ENCODE measurements around the gene HDAC7. TPM values are rescaled to one million over a fixed set of nuclear protein-coding genes. Genes with fewer than 3 reads are reported as not detected.
A peak's percentile ranks its signal among the peaks of the same experiment; 100 is the strongest.
"Not testable (repeated sequence)": the region's sequence is repeated elsewhere in the genome, so short reads cannot be mapped to it uniquely, and the experiment has no call there.

The HDAC7 gene
- total and polyA plus RNA-seq, 2 experiments from 2014 or later: 41.3 to 60.1 TPM

DNA sequence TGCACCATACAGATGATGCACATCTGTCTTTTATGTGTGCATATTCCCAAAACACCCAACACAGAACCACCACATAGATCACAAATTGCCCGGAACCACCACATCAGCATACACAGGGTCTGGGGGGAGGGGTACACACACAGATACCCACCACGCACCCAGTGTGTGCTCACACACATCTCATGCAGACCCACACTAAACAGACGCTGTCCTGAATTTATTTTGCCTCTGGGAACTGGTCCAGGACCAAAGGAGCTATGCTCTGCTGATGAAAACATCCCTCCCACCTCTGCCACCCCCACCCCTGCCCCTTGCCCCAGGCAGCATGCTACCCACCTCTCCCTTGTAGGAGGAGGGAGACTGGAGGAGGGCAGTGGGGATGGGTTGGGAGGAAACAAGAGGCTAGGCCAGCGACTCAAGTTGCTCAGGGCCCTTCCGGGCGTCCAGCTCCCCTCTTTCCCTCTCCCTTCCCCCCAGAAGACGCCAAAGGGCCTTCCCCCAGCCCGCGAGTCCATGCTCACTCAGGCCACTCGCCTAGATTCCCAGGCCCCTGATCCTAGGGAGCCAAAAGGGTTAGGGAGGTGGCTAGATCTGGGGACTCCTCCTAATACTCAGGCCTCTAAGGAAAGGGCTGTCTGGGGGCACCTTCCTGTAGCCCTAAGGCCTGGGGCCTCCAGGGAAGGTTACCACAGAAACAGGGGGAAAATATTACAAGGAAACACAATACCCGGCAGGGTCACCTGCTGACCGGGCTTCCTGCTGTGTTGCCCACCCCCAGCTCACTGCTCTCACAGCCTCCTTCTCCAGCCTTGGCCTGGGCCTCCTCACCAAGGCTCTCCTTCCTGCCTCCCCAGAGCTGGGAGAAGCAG is 3.1 kb downstream of the HDAC7 start:
- Histone ChIP-seq H3K4me1 (ENCODE audit: insufficient read depth) (peaks cover 70% of the 10 kb centered on the region), H3K4me2 (peak overlapping the region; percentile 99), H3K36me3 (ENCODE audit: insufficient read depth) (no peaks in the 10 kb centered on the region), H2AFZ (no peak overlapping the region), H3K27ac (ENCODE audit: low read depth) (peak overlapping the region; percentile 90), H3K9me2 (ENCODE audit: insufficient read depth) (no peaks in the 10 kb centered on the region), H3F3A (replicated peaks; ENCODE audit: low read depth) (peaks cover 22% of the 10 kb centered on the region), H3K4me3 (peak overlapping the region; percentile 87), H4K20me1 (replicated peaks; ENCODE audit: insufficient read depth) (peaks cover 16% of the 10 kb centered on the region), H3K27me3 (ENCODE audit: insufficient read depth) (no peaks in the 10 kb centered on the region), H3K79me2 (replicated peaks; ENCODE audit: insufficient read depth) (peaks cover 70% of the 10 kb centered on the region)
- TF ChIP-seq NANOG (IDR thresholded peaks at IDR 0.05; ENCODE audit: borderline replicate concordance) (no peak), ZNF331 (CRISPR knock-in tag; IDR thresholded peaks at IDR 0.05; ENCODE audit: low read depth) (no peak), JUNB (IDR thresholded peaks at IDR 0.05; ENCODE audit: unreplicated experiment) (no peak), EZH2 (IDR thresholded peaks at IDR 0.05; ENCODE audit: low read depth, unreplicated experiment) (no peak), ZNF114 (CRISPR knock-in tag; IDR thresholded peaks at IDR 0.05) (no peak), STAT1 (IDR thresholded peaks at IDR 0.05; ENCODE audit: unreplicated experiment) (no peak)
- TF ChIP-seq, protein P1, sequence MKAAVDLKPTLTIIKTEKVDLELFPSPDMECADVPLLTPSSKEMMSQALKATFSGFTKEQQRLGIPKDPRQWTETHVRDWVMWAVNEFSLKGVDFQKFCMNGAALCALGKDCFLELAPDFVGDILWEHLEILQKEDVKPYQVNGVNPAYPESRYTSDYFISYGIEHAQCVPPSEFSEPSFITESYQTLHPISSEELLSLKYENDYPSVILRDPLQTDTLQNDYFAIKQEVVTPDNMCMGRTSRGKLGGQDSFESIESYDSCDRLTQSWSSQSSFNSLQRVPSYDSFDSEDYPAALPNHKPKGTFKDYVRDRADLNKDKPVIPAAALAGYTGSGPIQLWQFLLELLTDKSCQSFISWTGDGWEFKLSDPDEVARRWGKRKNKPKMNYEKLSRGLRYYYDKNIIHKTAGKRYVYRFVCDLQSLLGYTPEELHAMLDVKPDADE (IDR thresholded peaks at IDR 0.05): no peak
- TF ChIP-seq, protein P2, sequence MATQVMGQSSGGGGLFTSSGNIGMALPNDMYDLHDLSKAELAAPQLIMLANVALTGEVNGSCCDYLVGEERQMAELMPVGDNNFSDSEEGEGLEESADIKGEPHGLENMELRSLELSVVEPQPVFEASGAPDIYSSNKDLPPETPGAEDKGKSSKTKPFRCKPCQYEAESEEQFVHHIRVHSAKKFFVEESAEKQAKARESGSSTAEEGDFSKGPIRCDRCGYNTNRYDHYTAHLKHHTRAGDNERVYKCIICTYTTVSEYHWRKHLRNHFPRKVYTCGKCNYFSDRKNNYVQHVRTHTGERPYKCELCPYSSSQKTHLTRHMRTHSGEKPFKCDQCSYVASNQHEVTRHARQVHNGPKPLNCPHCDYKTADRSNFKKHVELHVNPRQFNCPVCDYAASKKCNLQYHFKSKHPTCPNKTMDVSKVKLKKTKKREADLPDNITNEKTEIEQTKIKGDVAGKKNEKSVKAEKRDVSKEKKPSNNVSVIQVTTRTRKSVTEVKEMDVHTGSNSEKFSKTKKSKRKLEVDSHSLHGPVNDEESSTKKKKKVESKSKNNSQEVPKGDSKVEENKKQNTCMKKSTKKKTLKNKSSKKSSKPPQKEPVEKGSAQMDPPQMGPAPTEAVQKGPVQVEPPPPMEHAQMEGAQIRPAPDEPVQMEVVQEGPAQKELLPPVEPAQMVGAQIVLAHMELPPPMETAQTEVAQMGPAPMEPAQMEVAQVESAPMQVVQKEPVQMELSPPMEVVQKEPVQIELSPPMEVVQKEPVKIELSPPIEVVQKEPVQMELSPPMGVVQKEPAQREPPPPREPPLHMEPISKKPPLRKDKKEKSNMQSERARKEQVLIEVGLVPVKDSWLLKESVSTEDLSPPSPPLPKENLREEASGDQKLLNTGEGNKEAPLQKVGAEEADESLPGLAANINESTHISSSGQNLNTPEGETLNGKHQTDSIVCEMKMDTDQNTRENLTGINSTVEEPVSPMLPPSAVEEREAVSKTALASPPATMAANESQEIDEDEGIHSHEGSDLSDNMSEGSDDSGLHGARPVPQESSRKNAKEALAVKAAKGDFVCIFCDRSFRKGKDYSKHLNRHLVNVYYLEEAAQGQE (IDR thresholded peaks at IDR 0.05; ENCODE audit: unreplicated experiment): no peak
- Mint-ChIP-seq H3K4me3 (peak overlapping the region; percentile 57), H3K36me3 (ENCODE audit: low read depth) (peaks cover 11% of the 10 kb centered on the region), H3K27me3 (ENCODE audit: insufficient read depth, low read depth, poor library complexity) (peaks cover 16% of the 10 kb centered on the region), H3K4me1 (peaks cover 74% of the 10 kb centered on the region), H3K9me3 (no peaks in the 10 kb centered on the region), H3K27ac (peak overlapping the region; percentile 85)
- ATAC-seq (no peak), DNase-seq (ENCODE audit: low spot score) (peak; percentile 37)

DNA sequence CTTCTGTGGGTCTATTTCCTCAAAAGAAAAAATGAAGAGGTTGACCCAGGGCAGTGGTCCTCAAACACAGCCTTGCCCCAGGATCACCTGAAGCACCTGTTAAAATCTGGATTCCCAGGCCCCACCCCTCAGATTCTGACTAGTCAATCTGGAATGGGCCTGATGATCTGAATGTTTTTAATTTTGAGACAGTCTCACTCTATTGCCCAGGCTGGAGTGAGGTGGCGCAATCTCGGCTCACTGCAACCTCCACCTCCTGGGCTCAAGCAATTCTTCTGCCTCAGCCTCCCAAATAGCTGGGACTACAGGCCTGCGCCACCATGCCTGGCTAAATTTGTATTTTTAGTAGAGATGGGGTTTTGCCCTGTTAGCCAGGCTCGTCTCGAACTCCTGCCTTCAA is 4.3 kb downstream of the HDAC7 start:
- peaks cover 22% of the 10 kb centered on the region for H3F3A ChIP-seq (replicated peaks; ENCODE audit: low read depth)
- not testable (repeated sequence) for H3K4me3 ChIP-seq; ATAC-seq; H3K27me3 Mint-ChIP-seq (ENCODE audit: insufficient read depth, low read depth, poor library complexity); H3K9me3 Mint-ChIP-seq; H3K4me2 ChIP-seq; H3K27me3 ChIP-seq (ENCODE audit: insufficient read depth); H3K27ac ChIP-seq (ENCODE audit: low read depth); DNase-seq (ENCODE audit: low spot score); H2AFZ ChIP-seq; H3K27ac Mint-ChIP-seq; H3K36me3 ChIP-seq (ENCODE audit: insufficient read depth); H3K4me3 Mint-ChIP-seq; H3K9me2 ChIP-seq (ENCODE audit: insufficient read depth)
- peaks cover 24% of the 10 kb centered on the region for H4K20me1 ChIP-seq (replicated peaks; ENCODE audit: insufficient read depth)
- H3K4me1 ChIP-seq (ENCODE audit: insufficient read depth): peaks cover 72% of the 10 kb centered on the region
- peaks cover 11% of the 10 kb centered on the region for H3K36me3 Mint-ChIP-seq (ENCODE audit: low read depth)
- peaks cover 77% of the 10 kb centered on the region for H3K79me2 ChIP-seq (replicated peaks; ENCODE audit: insufficient read depth)
- H3K4me1 Mint-ChIP-seq: peaks cover 75% of the 10 kb centered on the region

Measured in GM23338 (cell line).